GM18951 (cell line): Measurements from ENCODE around the gene VIPR2.
"Not testable (repeated sequence)": the region's sequence is repeated elsewhere in the genome, so short reads cannot be mapped to it uniquely, and the experiment has no call there.

Experiments
- POLR2A ChIP-seq: IDR thresholded peaks from 4 replicates; pipeline ENCODE4 v1.6.1; 2011; ENCODE audit warnings: mild to moderate bottlenecking; ENCODE audit not compliant: insufficient read length, insufficient read depth; ENCODE audit errors: extremely low read depth
- in situ Hi-C: fragments of 300-500 bp; cut with MboI; formaldehyde crosslinking; loops from one replicate; pipeline ENCODE4 v1.12.0; 2022; ENCODE audit warnings: low sequenced_read_pairs, mixed read lengths, inconsistent platforms; ENCODE audit not compliant: unreplicated experiment

VIPR2 gene

GRCh38 chr7:158993591-158993990 lies 151.1 kb downstream of the VIPR2 start:
- in situ Hi-C loops: no loop called here
- no peak for TF ChIP-seq POLR2A

GRCh38 chr7:158992759-158993158 lies 151.9 kb downstream of the VIPR2 start:
- in situ Hi-C loops: no loop called here
- TF ChIP-seq POLR2A: no peak

DNA sequence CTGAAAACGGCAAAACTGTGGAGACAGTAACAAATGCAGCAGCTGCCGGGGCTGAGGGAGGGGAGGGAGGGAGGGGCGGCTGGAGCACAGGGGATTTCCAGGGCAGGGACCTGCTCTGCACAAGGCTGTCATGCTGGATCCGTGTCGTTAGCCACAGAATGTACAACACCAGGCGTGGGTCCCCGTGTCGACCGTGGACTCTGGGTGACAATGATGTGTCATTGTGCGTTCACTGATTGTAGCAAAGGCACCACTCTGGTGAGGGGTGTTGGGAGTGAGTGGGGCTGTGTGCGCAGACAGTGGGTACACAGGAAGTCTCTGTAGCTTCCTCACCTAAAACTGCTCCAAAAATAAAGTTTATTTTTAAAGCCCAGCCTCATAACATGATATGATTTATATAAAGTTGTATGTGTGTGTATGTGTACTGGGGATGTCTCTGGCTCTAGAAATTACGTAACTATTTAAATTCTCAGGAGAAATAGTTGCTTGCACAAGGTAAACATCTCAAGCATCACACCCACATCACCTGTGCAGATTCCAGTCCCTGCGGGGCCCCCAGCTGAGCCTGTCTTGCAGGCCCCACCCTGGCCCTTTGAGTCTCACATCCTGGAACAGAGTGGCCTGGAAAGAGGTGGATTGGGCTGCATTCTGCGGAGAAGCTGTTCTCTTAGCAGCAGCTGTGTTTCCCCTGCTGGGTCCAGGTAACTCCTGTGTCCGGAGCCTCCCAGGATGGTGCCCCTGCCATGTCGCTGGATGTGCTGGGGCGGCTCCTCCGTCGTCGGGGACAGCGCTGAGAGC lies 152.6 kb downstream of the VIPR2 start:
- in situ Hi-C loops: no loop called here
- no peak for TF ChIP-seq POLR2A

GRCh38 chr7:158988996-158989395 lies 155.7 kb downstream of the VIPR2 start:
- in situ Hi-C loops: no loop called here
- TF ChIP-seq POLR2A: no peak

DNA sequence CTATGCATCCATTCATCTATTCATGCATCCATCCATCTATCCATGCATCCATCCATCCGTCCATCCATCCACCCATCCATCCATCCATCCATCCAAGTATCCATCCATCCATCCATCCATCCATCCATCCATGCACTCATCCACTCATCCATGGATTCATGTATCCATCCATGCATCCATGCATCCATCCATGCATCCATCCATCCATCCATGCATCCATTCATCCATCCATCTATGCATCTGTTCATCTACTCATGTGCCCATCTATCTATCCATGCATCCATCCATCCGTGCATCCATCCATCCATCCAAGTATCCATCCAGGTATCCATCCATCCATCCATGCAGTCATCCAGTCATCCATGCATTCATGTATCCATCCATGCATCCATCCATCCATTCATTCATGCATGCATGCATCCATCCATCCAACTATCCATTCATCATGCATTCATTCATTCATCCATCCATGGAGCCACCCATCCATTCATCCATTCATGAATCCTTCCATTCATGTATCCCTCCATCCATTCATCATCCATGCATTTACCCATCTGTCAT lies 156.3 kb downstream of the VIPR2 start:
- no peak for TF ChIP-seq POLR2A
- in situ Hi-C loops: no loop called here

GRCh38 chr7:158987691-158988090 lies 157.0 kb downstream of the VIPR2 start:
- in situ Hi-C loops: no loop called here
- TF ChIP-seq POLR2A: no peak

- in situ Hi-C loops: no loop called here
- no peak for TF ChIP-seq POLR2A
These were observed 159.1 kb downstream of the VIPR2 start for GRCh38 chr7:158985583-158985982.

- in situ Hi-C loops: not testable (repeated sequence)
These were observed 160.7 kb downstream of the VIPR2 start for GRCh38 chr7:158984007-158984406.

GRCh38 chr7:158982080-158982479 lies 162.6 kb downstream of the VIPR2 start:
- in situ Hi-C loops: not testable (repeated sequence)

DNA sequence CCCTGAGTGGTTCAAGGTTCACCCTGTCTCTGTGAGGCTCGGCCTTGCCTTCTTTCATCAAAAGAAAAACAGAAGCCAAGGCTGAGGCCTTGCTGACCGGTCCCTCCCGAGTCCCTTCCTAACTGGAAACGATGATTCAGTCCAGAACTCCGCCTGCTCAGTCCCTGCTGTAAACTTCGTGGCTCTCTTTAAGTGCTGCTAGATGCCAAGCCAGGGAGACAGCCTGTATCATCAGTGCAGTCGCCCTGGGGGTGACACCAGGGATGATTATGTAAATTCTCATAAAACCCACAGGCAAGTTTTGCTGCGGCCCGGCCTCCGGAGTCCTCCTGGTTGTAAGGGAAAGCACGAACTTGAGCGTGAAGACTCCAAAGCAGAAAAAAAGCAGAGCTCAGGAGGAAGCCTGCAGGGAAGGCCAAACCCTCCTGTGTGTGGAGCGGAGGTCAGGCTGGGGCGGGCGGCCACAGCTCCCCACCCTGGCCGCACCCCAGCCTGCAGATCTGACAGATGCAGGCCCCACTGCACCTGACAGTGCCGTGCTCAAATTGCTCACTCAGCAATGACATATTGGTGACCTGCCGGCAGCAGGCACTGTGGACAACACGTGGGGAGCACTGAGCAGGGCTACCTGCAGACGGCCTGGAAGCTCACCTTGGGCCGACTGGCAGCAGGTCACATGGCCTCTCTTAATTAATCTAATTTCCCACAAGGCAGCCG lies 164.9 kb downstream of the VIPR2 start:
- no peak for TF ChIP-seq POLR2A
- in situ Hi-C loops: no loop called here

- TF ChIP-seq POLR2A: no peak
- in situ Hi-C loops: no loop called here
These were observed 165.6 kb downstream of the VIPR2 start for GRCh38 chr7:158979023-158979529.
